A549 treated with CORT108297 at 1 μM for 4 hours (cell line): Measurements from ENCODE around the gene CCDC97. TPM values are rescaled to one million over a fixed set of nuclear protein-coding genes. Genes with fewer than 3 reads are reported as not detected.

Experiments used
- total RNA-seq: library from RNA; stranded (reverse); fragments of 200-300 nt; extraction: Qiagen RNA extraction; gene quantifications from 5 replicates; pipeline ENCODE4 v1.2.3, GENCODE V29; 2022

CCDC97 gene
- 34.0 to 47.5 TPM (median 42.6 TPM) in 5 replicates for total RNA-seq

GRCh38 chr19:41310033-41310831 is at the start of gene CCDC97:
Gene CCDC97 (plus strand): TSS chr19:41310172. CDS start chr19:41310311, 139 bp downstream.

GRCh38 chr19:41263850-41264580 is 46.0 kb upstream of the CCDC97 start, which contains the start of gene HNRNPUL1:
Gene HNRNPUL1 (plus strand): TSS chr19:41264372. CDS start chr19:41264504, 132 bp downstream.

GRCh38 chr19:41353466-41354342 is 43.7 kb downstream of the CCDC97 start, which contains the start of gene TGFB1:
Gene TGFB1 (minus strand): TSS chr19:41353922. CDS start chr19:41353044, 878 bp downstream.

GRCh38 chr19:41363753-41364523 is 54.0 kb downstream of the CCDC97 start, which contains the start of gene B9D2:
Gene B9D2 (minus strand): TSS chr19:41364149. CDS start chr19:41363519, 630 bp downstream.

Other genes with a start within 250 kb of the CCDC97 start
- not detected in 5 replicates for gene CYP2A13, start 221.7 kb upstream of the CCDC97 start, total RNA-seq
- gene CYP2F1, start 195.7 kb upstream of the CCDC97 start, total RNA-seq, result not detected in 5 replicates
- gene CYP2S1, start 117.0 kb upstream of the CCDC97 start, total RNA-seq, result 21.2 to 28.5 TPM (median 26.9 TPM) in 5 replicates
- 127 to 146 TPM (median 136 TPM) in 5 replicates for gene AXL, start 90.9 kb upstream of the CCDC97 start, total RNA-seq
- 284 to 314 TPM (median 312 TPM) in 5 replicates for gene HNRNPUL1, start 45.8 kb upstream of the CCDC97 start, total RNA-seq
- 126 to 159 TPM (median 154 TPM) in 5 replicates for gene TGFB1, start 43.8 kb downstream of the CCDC97 start, total RNA-seq
- 25.1 to 33.2 TPM (median 32.2 TPM) in 5 replicates for gene B9D2, start 54.0 kb downstream of the CCDC97 start, total RNA-seq
- 3.2 to 4.6 TPM (median 4.2 TPM) in 5 replicates for gene TMEM91, start 66.4 kb downstream of the CCDC97 start, total RNA-seq
- gene EXOSC5, start 87.2 kb downstream of the CCDC97 start, total RNA-seq, result 75.7 to 110 TPM (median 102 TPM) in 5 replicates
- 38.6 to 50.6 TPM (median 45.6 TPM) in 5 replicates for gene BCKDHA, start 87.6 kb downstream of the CCDC97 start, total RNA-seq
- 0.05 to 0.21 TPM (median 0.10 TPM) in 4 of 5 replicates, not detected in the other for gene B3GNT8, start 117.2 kb downstream of the CCDC97 start, total RNA-seq
- gene DMAC2, start 129.7 kb downstream of the CCDC97 start, total RNA-seq, result 104 to 118 TPM (median 106 TPM) in 5 replicates
- 0.09 TPM in 1 of 5 replicates, not detected in the others for gene ERICH4, start 133.0 kb downstream of the CCDC97 start, total RNA-seq